ENCODE data around the gene NOP9. TPM values are rescaled to one million over a fixed set of nuclear protein-coding genes. Genes with fewer than 3 reads are reported as not detected.

Gene NOP9
- total RNA-seq, 1 experiment from 2014 or later, result 39.4 TPM

DNA sequence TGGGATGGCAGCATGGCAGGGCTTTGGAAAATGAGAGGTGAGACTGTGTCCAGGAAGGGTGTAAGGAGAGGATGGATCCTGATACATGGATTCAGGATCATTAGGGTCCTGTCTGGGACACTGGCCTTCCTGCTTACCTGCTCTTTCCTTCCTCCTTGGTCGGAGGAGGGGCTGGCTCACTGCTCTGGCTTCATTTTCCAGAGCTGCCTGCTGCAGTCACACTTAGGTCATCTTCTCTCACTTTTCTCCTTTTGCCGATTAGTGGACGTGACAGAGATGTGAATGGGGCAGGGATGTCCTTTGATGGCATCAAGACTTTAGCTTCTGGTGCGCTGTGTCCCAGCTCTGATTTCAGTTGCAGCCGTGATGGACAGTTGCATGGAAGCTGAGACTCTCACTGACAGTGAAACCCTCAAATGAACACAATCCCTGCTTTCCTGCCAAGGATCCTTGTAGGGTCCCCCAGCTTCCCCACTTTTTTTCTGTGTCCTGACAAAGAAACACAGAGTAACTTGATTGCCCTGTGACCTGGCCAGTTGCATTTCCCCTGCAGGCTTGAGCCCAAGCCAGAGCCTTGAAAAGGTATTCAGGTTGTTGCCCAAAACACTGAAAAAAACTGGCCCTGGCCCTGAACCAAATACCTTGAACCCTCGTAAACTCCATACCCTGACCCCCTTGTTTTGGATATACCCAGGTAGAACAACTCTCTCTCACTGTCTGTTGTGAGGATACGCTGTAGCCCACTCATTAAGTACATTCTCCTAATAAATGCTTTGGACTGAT lies 8.9 kb downstream of the NOP9 start:
- H3K79me2 ChIP-seq (ENCODE audit: insufficient read depth, low read length), result no peaks in the 10 kb centered on the region
- peak; percentile 28 for ATAC-seq
- no peak for DNase-seq (ENCODE audit: low read depth, low spot score)
- peak overlapping the region; percentile 29; the same call in 1 of the 2 replicates for H3K9ac ChIP-seq (ENCODE audit: low read length)
- no peaks in the 10 kb centered on the region for H3K9me2 ChIP-seq (ENCODE audit: insufficient read depth)
- BruUV-seq (replicated peaks), result no TSS peak
- H3K4me1 ChIP-seq (ENCODE audit: control insufficient read depth in 1 of 2, insufficient read depth in 2 of 2, low read length in 2 of 2), result peaks cover 7 to 16% of the 10 kb centered on the region in 2 experiments
- H3K27me3 ChIP-seq (ENCODE audit: insufficient read depth, low read length), result no peaks in the 10 kb centered on the region
- ChIA-PET POLR2A (interaction anchor here (0.8 to 1.9 kb wide), 3 partner anchors 10 to 123 kb away, joined by 3 to 7 read pairs (median 4); partner anchors contain the start of gene TINF2), RAD21 (ENCODE audit: low non-redundant PET in 1 of 2, low total read pairs in 2 of 2, uncharacterized antibody in 2 of 2, unreplicated experiment in 2 of 2) (interaction anchor here in 1 of 2 experiments (1.0 kb wide), 2 partner anchors 123 to 250 kb away, joined by 3 read pairs; no protein-coding TSS in a partner anchor), CTCF (interaction anchor here (0.6 to 3.3 kb wide), 23 partner anchors 8 to 250 kb away, joined by 3 to 59 read pairs (median 4); partner anchors contain the start of genes CHMP4A, DHRS1, MDP1 and NOP9)
- no peak overlapping the region for H3K4me3 ChIP-seq (replicated peaks in 1 of 2; ENCODE audit: low read depth in 1 of 2, low read length in 2 of 2)
- H3K27ac ChIP-seq (ENCODE audit: low read depth, low read length), result 0 out of 2 replicates have a peak overlapping the region, but pooled peaks have one; percentile 19
- no peaks in the 10 kb centered on the region for H4K20me1 ChIP-seq (ENCODE audit: insufficient read depth)
- intact Hi-C loops (cut with micrococcal nuclease), result no loop called here
- no peaks in the 10 kb centered on the region for H3K9me3 ChIP-seq (ENCODE audit: control insufficient read depth in 1 of 2, insufficient read depth in 1 of 2, low read depth in 1 of 2, low read length in 2 of 2)
- TF ChIP-seq EZH2phosphoT487 (IDR thresholded peaks at IDR 0.05; ENCODE audit: borderline replicate concordance), result no peak
- TF ChIP-seq SRF (IDR thresholded peaks at IDR 0.05; ENCODE audit: low read depth), result no peak
- no peak for TF ChIP-seq JUND (IDR thresholded peaks at IDR 0.05)
- no peak for TF ChIP-seq SP1 (IDR thresholded peaks at IDR 0.05; ENCODE audit: low read depth)
- TF ChIP-seq CBX3 (IDR thresholded peaks at IDR 0.05; ENCODE audit: low read depth), result no peak
- TF ChIP-seq, protein P1, sequence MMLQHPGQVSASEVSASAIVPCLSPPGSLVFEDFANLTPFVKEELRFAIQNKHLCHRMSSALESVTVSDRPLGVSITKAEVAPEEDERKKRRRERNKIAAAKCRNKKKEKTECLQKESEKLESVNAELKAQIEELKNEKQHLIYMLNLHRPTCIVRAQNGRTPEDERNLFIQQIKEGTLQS (IDR thresholded peaks at IDR 0.05), result no peak
- TF ChIP-seq, protein P2, sequence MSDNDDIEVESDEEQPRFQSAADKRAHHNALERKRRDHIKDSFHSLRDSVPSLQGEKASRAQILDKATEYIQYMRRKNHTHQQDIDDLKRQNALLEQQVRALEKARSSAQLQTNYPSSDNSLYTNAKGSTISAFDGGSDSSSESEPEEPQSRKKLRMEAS (IDR thresholded peaks at IDR 0.05), result no peak
- TF ChIP-seq SIN3A (IDR thresholded peaks at IDR 0.05; ENCODE audit: low read depth), result no peak
- TF ChIP-seq POLR2A (IDR thresholded peaks at IDR 0.05; ENCODE audit: borderline replicate concordance, extremely low read depth, insufficient read depth, insufficient read length), result no peak
- no peak for TF ChIP-seq ZNF274 (IDR thresholded peaks at IDR 0.05; ENCODE audit: low read depth, low read length)
- no peak for TF ChIP-seq TCF7L2 (IDR thresholded peaks at IDR 0.05; ENCODE audit: borderline replicate concordance, extremely low read depth, insufficient read depth, insufficient read length)
- no peak overlapping the region for H2AFZ ChIP-seq (ENCODE audit: low read depth, low read length, poor library complexity, severe bottlenecking)
- H3K4me2 ChIP-seq (ENCODE audit: low read length), result peak overlapping the region; percentile 57
- H3K36me3 ChIP-seq (ENCODE audit: control insufficient read depth in 1 of 2, insufficient read depth in 2 of 2, low read length in 2 of 2), result peaks cover 24 to 28% of the 10 kb centered on the region in 2 experiments; a peak in 3 of 4 replicates
